GM19455 (cell line): Measurements from ENCODE around the gene IGF1R.

Experiments
- ATAC-seq: cut with Tn5 transposase; IDR thresholded peaks from one replicate; pipeline ENCODE4 v1.9.1; 2021; ENCODE audit not compliant: unreplicated experiment

Gene IGF1R

DNA sequence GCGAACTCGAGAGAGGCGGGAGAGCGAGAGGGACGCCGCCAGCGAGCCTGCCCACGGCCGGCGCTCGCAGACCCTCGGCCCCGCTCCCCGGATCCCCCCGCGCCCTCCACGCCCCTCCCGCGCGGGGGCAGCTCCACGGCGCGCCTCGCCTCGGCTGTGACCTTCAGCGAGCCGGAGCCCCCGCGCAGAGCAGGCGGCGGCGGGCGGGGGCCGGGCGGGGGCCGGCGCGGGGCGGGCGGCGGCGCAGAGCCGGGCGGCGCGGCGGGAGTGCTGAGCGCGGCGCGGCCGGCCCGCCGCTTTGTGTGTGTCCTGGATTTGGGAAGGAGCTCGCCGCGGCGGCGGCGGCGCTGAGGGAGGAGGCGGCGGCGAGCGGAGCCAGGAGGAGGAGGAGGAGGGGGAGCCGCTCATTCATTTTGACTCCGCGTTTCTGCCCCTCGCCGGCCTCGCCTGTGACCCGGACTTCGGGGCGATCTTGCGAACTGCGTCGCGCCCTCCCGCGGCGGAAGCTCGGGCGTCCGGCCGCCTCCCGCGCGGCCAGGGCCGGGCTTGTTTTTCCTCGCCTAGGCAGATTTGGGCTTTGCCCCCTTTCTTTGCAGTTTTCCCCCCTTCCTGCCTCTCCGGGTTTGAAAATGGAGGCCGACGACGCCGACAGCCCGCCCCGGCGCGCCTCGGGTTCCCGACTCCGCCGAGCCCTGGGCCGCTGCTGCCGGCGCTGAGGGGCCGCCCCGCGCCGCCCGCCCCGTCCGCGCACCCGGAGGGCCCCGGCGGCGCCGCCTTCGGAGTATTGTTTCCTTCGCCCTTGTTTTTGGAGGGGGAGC lies 524 bp downstream of the IGF1R start:
- peak; percentile 40 for ATAC-seq

- ATAC-seq, result no peak
Measured at GRCh38 chr15:98649472-98650416, 1.4 kb downstream of the IGF1R start.

- ATAC-seq, result no peak
Measured at GRCh38 chr15:98650417-98651035, 2.2 kb downstream of the IGF1R start.

- no peak for ATAC-seq
Measured at GRCh38 chr15:98651036-98651481, 2.7 kb downstream of the IGF1R start.

DNA sequence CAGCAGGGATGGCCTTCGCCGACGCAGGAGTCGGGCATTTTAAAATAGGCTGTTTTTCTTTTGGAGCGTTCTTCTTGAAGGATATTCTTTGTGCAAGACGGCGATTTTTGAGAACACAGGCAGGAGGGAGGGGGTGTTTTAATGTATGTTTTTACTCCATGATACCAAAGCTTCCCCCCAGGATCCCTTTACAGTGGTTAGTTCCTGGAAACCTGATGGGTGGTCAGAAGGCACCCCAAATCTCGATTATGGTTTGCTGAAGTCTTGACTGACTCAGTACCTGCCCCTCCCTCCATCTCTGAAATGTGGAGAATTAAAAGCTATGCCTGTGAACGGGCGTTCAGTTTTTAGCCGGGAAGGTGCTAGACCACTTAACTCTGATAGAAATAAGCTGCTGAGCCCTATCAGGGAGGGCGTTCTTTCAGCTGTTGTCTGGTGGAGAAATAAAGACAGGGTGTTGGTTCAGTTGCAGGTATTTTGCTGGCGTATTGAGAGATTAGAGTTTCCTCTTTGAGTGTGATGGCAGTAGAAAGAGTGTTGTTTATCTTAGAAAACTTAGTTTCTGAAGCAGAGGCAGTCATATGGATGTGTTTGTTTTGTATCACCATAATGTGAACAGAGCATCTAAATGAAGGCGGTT lies 3.4 kb downstream of the IGF1R start:
- no peak for ATAC-seq

GRCh38 chr15:98653686-98654085 lies 5.3 kb downstream of the IGF1R start:
- ATAC-seq, result no peak

- no peak for ATAC-seq
Measured at GRCh38 chr15:98654790-98655360, 6.5 kb downstream of the IGF1R start.

- no peak for ATAC-seq
Measured at GRCh38 chr15:98655732-98656131, 7.4 kb downstream of the IGF1R start.

DNA sequence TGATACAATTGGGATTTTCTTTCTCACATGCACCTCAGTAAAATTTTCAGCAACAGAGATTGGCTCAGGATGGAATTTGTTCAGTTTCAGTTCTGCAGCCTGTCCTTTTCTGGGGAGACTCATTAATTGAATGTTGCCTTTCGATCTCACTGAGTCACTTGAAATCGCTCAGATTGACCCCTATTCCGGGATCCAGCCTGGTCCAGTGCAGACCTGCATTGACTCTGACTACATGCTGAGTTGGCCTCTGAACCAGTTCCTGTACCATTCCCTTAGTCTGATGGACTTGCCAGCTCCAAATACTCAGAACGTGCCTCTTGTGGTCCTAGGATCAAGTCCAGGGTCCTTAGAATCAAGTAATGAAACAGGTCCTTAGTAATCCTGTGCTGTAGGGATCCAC lies 9.4 kb downstream of the IGF1R start:
- ATAC-seq, result no peak

- ATAC-seq, result peak; percentile 88
Measured at GRCh38 chr15:98658831-98659699, 10.7 kb downstream of the IGF1R start.

GRCh38 chr15:98660055-98660454 lies 11.7 kb downstream of the IGF1R start:
- no peak for ATAC-seq

DNA sequence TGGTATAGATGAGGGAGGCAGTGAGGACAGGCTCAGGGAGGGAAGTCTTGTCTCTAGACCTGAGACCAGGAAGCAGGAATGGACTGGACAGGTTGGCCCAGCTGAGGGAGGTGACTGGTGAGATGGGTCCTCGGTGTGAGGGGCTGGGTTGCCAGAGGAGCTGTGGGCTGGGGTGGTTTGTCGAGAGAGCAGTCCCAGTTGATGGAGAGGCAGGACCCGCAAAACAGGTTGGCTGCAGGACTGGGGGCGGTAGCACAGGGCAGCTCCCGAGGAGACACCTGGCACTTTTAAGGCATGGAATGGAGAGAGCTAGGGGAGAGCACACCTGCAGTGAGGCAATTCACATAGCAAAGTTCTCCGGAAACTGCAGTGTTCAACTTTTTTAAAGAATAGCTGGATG lies 14.7 kb downstream of the IGF1R start:
- no peak for ATAC-seq

DNA sequence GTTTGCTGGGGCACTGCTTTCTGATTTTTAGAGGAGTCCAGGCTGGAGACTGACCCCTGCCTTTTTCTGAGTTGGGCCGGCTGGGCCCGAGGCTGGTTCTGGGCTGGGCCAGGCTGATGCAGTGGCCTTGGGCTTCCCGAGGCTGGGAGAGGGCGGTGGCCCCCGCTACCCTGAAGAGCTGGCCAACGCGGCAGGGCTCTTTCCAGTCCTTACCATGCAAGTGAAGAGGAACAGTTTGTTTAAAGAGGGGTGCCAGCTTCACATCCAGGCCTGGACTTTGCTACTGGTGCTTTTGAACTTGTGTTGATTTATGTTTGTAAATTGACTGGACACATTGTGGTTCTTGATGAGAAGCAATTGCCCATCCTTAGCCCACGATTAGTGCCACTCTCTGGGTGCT lies 15.3 kb downstream of the IGF1R start:
- ATAC-seq, result no peak

DNA sequence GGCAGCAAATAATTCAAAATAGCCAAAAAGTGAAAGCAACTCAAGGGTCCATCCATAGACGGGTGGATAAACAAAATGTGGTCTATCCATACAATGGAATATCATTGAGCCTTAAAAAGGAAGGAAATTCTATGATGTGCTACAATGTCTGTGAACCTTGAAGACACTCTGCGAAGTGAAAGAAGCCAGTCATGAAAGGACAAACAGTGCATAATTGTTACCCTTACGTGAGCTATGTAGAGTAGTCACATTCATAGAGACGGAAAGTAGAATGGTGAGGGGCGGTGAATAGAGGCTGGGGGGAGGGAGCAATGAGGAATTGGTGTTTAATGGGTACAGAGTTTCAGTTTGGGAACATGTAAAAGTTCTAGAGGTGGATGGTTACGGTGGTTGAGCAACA lies 18.1 kb downstream of the IGF1R start:
- ATAC-seq, result no peak

GRCh38 chr15:98666841-98667240 lies 18.5 kb downstream of the IGF1R start:
- no peak for ATAC-seq

DNA sequence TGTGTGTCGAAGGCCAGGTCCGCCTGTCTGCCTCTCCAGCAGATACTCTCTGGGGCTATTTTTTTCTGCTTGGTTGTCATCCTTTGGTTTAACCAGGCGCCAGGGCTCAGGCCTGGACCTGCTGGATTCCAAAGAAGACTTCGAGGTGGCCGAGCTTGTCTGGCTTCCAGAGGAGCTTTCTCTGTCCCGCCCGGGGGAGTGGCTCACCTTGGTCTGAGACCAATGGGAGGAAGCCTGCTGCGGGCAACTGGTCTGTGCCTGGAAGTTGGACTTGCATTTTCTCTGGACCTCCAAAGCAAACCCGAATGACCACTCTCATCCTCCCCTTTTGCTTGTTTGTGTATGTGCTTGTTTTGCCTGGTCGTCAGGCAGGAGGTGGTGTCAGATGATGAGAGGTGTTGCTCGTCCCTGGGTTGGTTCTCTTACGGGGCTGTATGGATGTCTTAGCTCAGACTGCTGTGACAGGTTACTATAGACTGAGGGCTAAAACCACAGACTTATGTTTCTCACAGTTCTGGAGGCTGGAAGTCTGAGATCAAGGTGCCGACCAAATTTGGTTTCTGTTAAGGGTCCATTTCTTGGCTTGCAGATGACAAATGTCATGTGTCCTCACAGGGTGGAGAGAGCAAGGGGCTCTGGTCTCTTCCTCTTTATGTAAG lies 19.3 kb downstream of the IGF1R start:
- no peak for ATAC-seq

DNA sequence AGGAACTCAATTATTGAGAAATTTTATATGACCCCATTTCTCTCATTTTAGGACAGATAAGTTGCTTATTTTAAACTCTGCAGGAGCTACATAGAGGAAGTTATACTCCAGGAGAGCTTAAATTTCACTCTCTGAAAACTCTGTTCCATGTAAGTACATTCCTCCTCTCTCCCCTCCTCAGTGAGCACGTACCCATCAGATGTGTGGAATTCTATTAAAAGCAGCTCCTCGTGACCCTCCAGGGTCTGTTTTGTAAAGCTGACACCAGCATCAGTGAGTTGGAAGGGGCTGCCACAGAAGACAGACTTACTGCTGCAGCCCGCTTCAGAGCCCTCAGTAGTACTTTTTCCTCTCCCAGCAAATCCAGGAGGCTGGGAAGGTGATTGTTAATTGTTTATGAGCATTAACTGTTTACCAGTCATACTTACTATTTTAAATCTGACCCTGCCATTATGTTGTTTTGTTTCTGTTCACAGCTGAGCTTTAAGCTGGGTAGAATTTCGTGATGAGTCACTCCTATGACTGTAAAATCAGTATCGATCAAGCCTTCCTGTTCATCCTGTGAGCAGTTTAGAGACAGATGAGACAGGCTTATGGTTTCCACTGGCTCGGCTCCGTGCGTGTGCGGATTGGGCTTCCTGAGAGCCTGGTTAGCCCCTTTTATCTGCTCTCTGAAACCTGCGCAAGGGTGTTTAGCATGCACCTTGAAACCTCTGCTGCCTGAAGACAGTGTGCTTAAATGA lies 20.4 kb downstream of the IGF1R start:
- peak; percentile 68 for ATAC-seq

- no peak for ATAC-seq
Measured at GRCh38 chr15:98669638-98670037, 21.3 kb downstream of the IGF1R start.
